Lower leg skin (tissue), 3 donors: Measurements from ENCODE around the gene TMEM87A.

Source experiments
- CTCF ChIP-seq, 3 donors: fragments of 450-650 bp; IDR thresholded peaks; one replicate each; pipeline ENCODE4 v1.5.1; 2016; ENCODE audit warnings: antibody characterized with exemption in 3 of 3, mild to moderate bottlenecking in 3 of 3, moderate library complexity in 2 of 3
- POLR2A ChIP-seq, 2 donors: fragments of 450-650 bp; IDR thresholded peaks; one replicate each; pipeline ENCODE4 v1.6.1; 2016 to 2017; ENCODE audit warnings: antibody characterized with exemption in 2 of 2, mild to moderate bottlenecking in 1 of 2, moderate library complexity in 1 of 2

GRCh38 chr15:42282344-42282743 is 9.1 kb upstream of the TMEM87A start:
- TF ChIP-seq CTCF (IDR thresholded peaks at IDR 0.05), result no peak
- no peak for TF ChIP-seq POLR2A (IDR thresholded peaks at IDR 0.05)
